OCI-LY1 (cell line): Measurements from ENCODE around the gene ACMSD.

Experiments
- CTCF ChIP-seq: fragments of 200-600 bp; sonication (generic), shearing (Covaris generic); IDR thresholded peaks from 2 replicates; pipeline ENCODE4 v1.5.1; 2017; ENCODE audit warnings: mild to moderate bottlenecking, antibody characterized with exemption, low read length, moderate library complexity, mixed read lengths
- EZH2 ChIP-seq: fragments of 200-600 bp; sonication (generic), shearing (Covaris generic); IDR thresholded peaks from 2 replicates; pipeline ENCODE4 v1.8.0; 2017; ENCODE audit warnings: borderline replicate concordance, mixed run types, mild to moderate bottlenecking, antibody characterized with exemption, low read length, moderate library complexity, mixed read lengths

- no peak for TF ChIP-seq CTCF
- TF ChIP-seq EZH2: no peak
Measured at GRCh38 chr2:134926231-134926931, 88.0 kb downstream of the ACMSD start.
